Tibial nerve (tissue), 4 donors: ENCODE data around the gene C11orf68. TPM values are rescaled to one million over a fixed set of nuclear protein-coding genes. Genes with fewer than 3 reads are reported as not detected.
"Not testable (repeated sequence)": the region's sequence is repeated elsewhere in the genome, so short reads cannot be mapped to it uniquely, and the experiment has no call there.

ENCODE experiments used
- DNase-seq, 2 donors: peaks; one replicate each; pipeline ENCODE4 v3.0.0-alpha.2; 2019; ENCODE audit warnings: low spot score in 2 of 2
- H3K27ac ChIP-seq, 4 donors: fragments of 200-600 bp; sonication (generic) in 3 of 4; one replicate each; pipeline ENCODE4 v1.5.1; 2017 to 2019; ENCODE audit warnings: mild to moderate bottlenecking in 1 of 4
- H3K27me3 ChIP-seq, 2 donors: fragments of 200-600 bp; sonication (generic) in 1 of 2; one replicate each; pipeline versions ENCODE4 v1.5.1 to v1.6.0; 2017 to 2019
- H3K36me3 ChIP-seq, 3 donors: fragments of 200-600 bp; sonication (generic); one replicate each; pipeline ENCODE4 v1.5.1; 2018 to 2019
- H3K4me1 ChIP-seq, 4 donors: fragments of 200-600 bp; sonication (generic) in 3 of 4; one replicate each; pipeline ENCODE4 v1.5.1; 2017 to 2019
- H3K4me3 ChIP-seq, 4 donors: fragments of 200-600 bp; sonication (generic) in 3 of 4; one replicate each; pipeline ENCODE4 v1.5.1; 2017 to 2019; ENCODE audit warnings: mild to moderate bottlenecking in 1 of 4, moderate library complexity in 1 of 4
- H3K9me3 ChIP-seq, 4 donors: fragments of 200-600 bp; sonication (generic) in 3 of 4; one replicate each; pipeline ENCODE4 v1.5.1; 2017 to 2019
- EP300 ChIP-seq, 2 donors: sonication (generic); formaldehyde crosslinking; IDR thresholded peaks; one replicate each; pipeline ENCODE4 v1.6.1; 2017; ENCODE audit warnings: antibody characterized with exemption in 2 of 2, mild to moderate bottlenecking in 1 of 2
- POLR2A ChIP-seq, 2 donors: fragments of 450-650 bp; IDR thresholded peaks; one replicate each; pipeline ENCODE4 v1.6.1; 2017; ENCODE audit warnings: antibody characterized with exemption in 2 of 2, mild to moderate bottlenecking in 2 of 2, moderate library complexity in 2 of 2
- WGBS, 2 donors: methylation state at CpG; one replicate each; pipeline ENCODE4 v1.1.5; 2018; 5-methylcytosine and 5-hydroxymethylcytosine counted together
- total RNA-seq, 4 donors: library from RNA; depleted of rRNA; stranded (reverse); fragments of >200 nt; gene quantifications; one replicate each; pipeline ENCODE4 v1.1.0, GENCODE V29; 2016
- TF ChIP-seq, protein P1 (sequence below), 5 experiments: fragments of 200-600 bp in 3 of 5; fragments of 450-650 bp in 2 of 5; sonication (generic) in 3 of 5; IDR thresholded peaks; one replicate each; pipeline ENCODE4 v1.5.1; 2016 to 2019; ENCODE audit warnings: antibody characterized with exemption in 5 of 5, mild to moderate bottlenecking in 3 of 5, moderate library complexity in 2 of 5

Gene C11orf68
- total RNA-seq, 4 donors from 2014 or later = 14.7 to 30.4 (median 21.7) TPM

DNA sequence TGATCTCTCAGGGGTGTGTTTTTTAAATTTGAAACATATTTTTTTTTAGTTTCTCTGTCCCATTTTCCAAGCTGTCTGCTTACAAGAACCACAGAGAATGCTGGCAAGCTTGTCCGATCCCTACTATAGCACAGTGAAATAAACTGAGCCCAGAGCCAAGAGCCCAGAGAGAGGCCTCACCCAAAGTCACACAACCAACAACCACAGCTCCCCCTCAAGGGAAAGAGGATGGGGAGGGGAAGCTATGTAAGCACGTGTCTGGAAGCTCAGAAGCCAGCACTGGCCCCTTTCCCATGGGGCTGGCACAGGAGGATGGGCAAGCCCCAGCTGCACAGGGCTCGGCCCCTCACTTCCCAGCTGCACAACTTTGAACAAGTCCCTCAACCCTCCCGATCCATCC, 39.4 kb upstream of the C11orf68 start:
- Histone ChIP-seq H3K27me3 (peaks cover 0 to 12% of the 10 kb centered on the region in 2 donors), H3K9me3 (no peaks in the 10 kb centered on the region), H3K27ac (no peak overlapping the region), H3K36me3 (no peaks in the 10 kb centered on the region), H3K4me1 (peaks cover 0 to 17% (median 13%) of the 10 kb centered on the region in 4 donors), H3K4me3 (no peak overlapping the region)
- DNase-seq = no peak
- 64 to 73% methylated on average over 4 of the region's 4 CpGs for WGBS, 2 donors
- TF ChIP-seq, protein P1, sequence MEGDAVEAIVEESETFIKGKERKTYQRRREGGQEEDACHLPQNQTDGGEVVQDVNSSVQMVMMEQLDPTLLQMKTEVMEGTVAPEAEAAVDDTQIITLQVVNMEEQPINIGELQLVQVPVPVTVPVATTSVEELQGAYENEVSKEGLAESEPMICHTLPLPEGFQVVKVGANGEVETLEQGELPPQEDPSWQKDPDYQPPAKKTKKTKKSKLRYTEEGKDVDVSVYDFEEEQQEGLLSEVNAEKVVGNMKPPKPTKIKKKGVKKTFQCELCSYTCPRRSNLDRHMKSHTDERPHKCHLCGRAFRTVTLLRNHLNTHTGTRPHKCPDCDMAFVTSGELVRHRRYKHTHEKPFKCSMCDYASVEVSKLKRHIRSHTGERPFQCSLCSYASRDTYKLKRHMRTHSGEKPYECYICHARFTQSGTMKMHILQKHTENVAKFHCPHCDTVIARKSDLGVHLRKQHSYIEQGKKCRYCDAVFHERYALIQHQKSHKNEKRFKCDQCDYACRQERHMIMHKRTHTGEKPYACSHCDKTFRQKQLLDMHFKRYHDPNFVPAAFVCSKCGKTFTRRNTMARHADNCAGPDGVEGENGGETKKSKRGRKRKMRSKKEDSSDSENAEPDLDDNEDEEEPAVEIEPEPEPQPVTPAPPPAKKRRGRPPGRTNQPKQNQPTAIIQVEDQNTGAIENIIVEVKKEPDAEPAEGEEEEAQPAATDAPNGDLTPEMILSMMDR (IDR thresholded peaks at IDR 0.05) = no peak
- TF ChIP-seq POLR2A (IDR thresholded peaks at IDR 0.05) (no peak), EP300 (IDR thresholded peaks at IDR 0.05) (no peak)

DNA sequence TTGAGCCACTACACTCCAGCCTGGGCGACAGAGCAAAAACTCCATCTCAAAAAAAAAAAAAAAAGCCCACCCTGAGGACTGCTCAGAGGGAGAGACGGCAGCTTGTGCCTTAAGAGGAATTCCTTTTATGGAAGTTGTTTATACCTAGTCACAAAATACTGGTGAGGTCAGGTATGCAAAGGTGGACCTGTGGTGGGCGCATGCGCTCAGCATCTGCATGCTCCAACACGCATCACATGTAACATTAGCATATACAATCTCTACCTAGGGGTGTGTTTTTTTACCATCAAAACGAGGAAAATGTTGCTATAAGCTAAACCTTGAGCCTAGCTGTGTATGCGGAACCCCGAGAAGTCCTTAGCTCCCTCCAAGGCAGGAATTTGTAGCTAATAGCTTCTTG, 35.9 kb upstream of the C11orf68 start:
- peaks cover 0 to 12% of the 10 kb centered on the region in 2 donors for H3K27me3 ChIP-seq
- no peaks in the 10 kb centered on the region for H3K4me1 ChIP-seq
- WGBS, 2 donors = 72 to 74% methylated on average over 8 of the region's 8 CpGs
- TF ChIP-seq, protein P1 (IDR thresholded peaks at IDR 0.05) = no peak
- TF ChIP-seq POLR2A (IDR thresholded peaks at IDR 0.05) (no peak), EP300 (IDR thresholded peaks at IDR 0.05) (no peak)
- no peak for DNase-seq
- H3K27ac ChIP-seq = no peak overlapping the region
- H3K36me3 ChIP-seq = no peaks in the 10 kb centered on the region
- H3K9me3 ChIP-seq = no peaks in the 10 kb centered on the region
- no peak overlapping the region for H3K4me3 ChIP-seq

DNA sequence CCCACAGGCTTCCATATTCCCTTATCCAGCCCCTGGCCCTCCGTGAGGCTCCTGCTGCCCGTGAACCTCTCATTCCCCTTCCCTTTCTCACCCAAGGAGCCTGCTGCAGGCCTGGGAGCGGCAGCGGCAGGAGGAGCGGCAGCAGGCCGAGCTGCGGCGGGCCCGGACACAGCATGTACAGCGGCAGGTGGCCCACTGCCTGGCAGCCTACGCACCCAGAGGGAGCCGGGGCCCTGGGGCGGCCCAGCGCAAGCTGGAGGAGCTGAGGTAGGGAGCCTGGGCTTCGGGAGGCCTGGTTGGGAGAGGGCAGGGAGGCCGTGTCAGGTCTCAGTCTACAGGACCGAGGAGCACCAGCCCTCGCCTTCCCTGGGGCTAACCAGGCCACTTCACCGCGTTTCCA, 34.6 kb upstream of the C11orf68 start:
- Histone ChIP-seq H3K4me3 (no peak overlapping the region), H3K36me3 (no peaks in the 10 kb centered on the region), H3K27ac (no peak overlapping the region), H3K9me3 (no peaks in the 10 kb centered on the region), H3K27me3 (peaks cover 0 to 12% of the 10 kb centered on the region in 2 donors), H3K4me1 (no peaks in the 10 kb centered on the region)
- WGBS, 2 donors = 87 to 88% methylated on average over 13 to 14 of the region's 20 CpGs
- DNase-seq = no peak
- TF ChIP-seq, protein P1 (IDR thresholded peaks at IDR 0.05) = no peak
- TF ChIP-seq POLR2A (IDR thresholded peaks at IDR 0.05) = no peak
- TF ChIP-seq EP300 (IDR thresholded peaks at IDR 0.05) = no peak

DNA sequence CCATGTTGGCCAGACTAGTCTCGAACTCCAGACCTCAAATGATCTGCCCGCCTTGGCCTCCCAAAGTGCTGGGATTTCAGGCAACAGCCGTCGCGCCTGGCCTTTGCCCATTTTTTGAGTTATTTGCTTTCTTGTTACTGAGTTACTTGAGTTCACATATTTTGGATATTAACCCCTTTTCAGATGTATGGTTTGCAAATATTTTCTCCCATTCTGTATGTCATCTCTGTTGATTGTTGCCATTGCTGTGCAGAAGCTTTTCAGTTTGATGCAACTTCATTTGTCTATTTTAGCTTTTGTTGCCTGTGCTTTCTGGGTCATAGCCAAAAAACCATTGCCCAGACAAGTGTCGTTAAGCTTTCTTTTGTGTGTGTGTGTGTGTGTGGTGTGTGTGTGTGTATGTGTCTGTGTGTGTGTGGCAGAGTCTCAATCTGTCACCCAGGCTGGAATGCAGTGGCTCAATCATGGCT, 33.2 kb upstream of the C11orf68 start:
- H3K27me3 ChIP-seq = peaks cover 0 to 12% of the 10 kb centered on the region in 2 donors
- H3K27ac ChIP-seq = no peak overlapping the region
- no peaks in the 10 kb centered on the region for H3K4me1 ChIP-seq
- no peaks in the 10 kb centered on the region for H3K36me3 ChIP-seq
- no peak overlapping the region for H3K4me3 ChIP-seq
- TF ChIP-seq, protein P1 (IDR thresholded peaks at IDR 0.05) = no peak
- no peak for TF ChIP-seq POLR2A (IDR thresholded peaks at IDR 0.05)
- no peak for TF ChIP-seq EP300 (IDR thresholded peaks at IDR 0.05)
- DNase-seq = no peak
- no peaks in the 10 kb centered on the region for H3K9me3 ChIP-seq
- 49 to 54% methylated on average over 6 of the region's 6 CpGs for WGBS, 2 donors

DNA sequence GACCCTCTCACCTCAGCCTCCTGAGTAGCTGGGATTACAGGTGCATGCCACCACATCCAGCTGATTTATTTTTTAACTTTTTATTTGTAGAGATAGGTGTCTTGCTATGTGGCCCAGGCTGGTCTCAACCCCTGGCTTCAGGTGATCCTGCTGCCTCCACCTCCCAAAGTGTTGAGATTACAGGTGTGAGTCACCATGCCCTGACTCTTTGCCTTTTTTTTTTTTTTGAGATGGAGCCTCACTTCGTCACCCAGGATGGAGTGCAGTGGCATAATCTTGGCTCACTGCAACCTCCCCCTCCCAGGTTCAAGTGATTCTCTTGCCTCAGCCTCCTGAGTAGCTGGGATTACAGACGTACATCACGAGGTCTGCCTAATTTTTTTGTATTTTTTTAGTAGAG, 32.8 kb upstream of the C11orf68 start:
- DNase-seq, H3K36me3 ChIP-seq, H3K9me3 ChIP-seq, H3K4me3 ChIP-seq, H3K27ac ChIP-seq, H3K4me1 ChIP-seq: not testable (repeated sequence)
- WGBS, 2 donors = 53 to 55% methylated on average over 3 of the region's 3 CpGs
- H3K27me3 ChIP-seq = peaks cover 0 to 12% of the 10 kb centered on the region in 2 donors

DNA sequence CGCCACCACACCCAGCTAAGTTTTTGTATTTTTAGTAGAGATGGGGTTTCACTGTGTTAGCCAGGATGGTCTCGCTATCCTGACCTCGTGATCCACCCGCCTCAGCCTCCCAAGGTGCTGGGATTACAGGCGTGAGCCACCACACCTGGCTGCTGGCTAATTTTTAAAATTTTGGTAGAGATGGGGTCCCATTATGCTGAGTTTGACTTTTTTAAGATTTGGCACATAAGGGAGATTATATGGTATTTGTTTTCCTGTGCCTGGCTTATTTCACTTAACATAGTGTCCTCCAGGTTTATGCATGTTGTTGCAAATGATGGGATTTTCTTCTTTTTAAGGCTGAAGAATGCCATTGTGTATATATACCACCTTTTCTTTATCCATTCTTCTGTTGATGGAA, 31.8 kb upstream of the C11orf68 start:
- not testable (repeated sequence) for H3K27ac ChIP-seq, H3K36me3 ChIP-seq, H3K4me3 ChIP-seq, H3K4me1 ChIP-seq, DNase-seq, H3K9me3 ChIP-seq
- WGBS, 2 donors = 95 to 96% methylated on average over 5 of the region's 5 CpGs
- peaks cover 0 to 12% of the 10 kb centered on the region in 2 donors for H3K27me3 ChIP-seq
